PC-3 (cell line): Measurements from ENCODE around the gene BLTP2. TPM values are rescaled to one million over a fixed set of nuclear protein-coding genes. Genes with fewer than 3 reads are reported as not detected.
A peak's percentile ranks its signal among the peaks of the same experiment; 100 is the strongest.
"Not testable (repeated sequence)": the region's sequence is repeated elsewhere in the genome, so short reads cannot be mapped to it uniquely, and the experiment has no call there.

Source experiments
- ATAC-seq: fragments of 200-7000 bp; cut with Tn5 transposase; 2 replicates; pipeline ENCODE4 v1.9.1; 2020; ENCODE audit warnings: mild to moderate bottlenecking, moderate library complexity
- BruUV-seq: library from RNA; stranded (reverse); fragments of 400-500 nt; replicated peaks from 2 replicates; lab custom pipeline; 2021; lab: Mats Ljungman, UMichigan
- CTCF ChIA-PET: fragments of 300-600 bp; sonication (Branson Sonifier 250); formaldehyde crosslinking; loops from one replicate; lab custom pipeline; 2022; ENCODE audit warnings: antibody characterized with exemption; lab: Charles Lee
- POLR2A ChIA-PET: fragments of 300-600 bp; sonication (Branson Sonifier 250); formaldehyde crosslinking; loops from one replicate; lab custom pipeline; 2022; ENCODE audit warnings: antibody characterized with exemption; ENCODE audit not compliant: unreplicated experiment; lab: Charles Lee
- DNase-seq: peaks from one replicate; pipeline ENCODE4 v3.0.0-alpha.2; 2015
- H2AFZ ChIP-seq: fragments of 300-600 bp; sonication (generic); 2 replicates; pipeline ENCODE4 v1.6.0; 2016; ENCODE audit warnings: antibody characterized with exemption, low read length
- H3F3A ChIP-seq: fragments of 300-600 bp; sonication (generic); one replicate; pipeline ENCODE4 v1.6.0; 2017; ENCODE audit warnings: antibody characterized with exemption, low read length, control low read depth, mild to moderate bottlenecking; ENCODE audit not compliant: unreplicated experiment
- H3K27ac ChIP-seq: fragments of 300-600 bp; sonication (generic); 2 replicates; pipeline ENCODE4 v1.5.1; 2016; ENCODE audit warnings: mild to moderate bottlenecking, low read length
- H3K27me3 ChIP-seq: fragments of 300-600 bp; sonication (generic); 2 replicates; pipeline ENCODE4 v1.6.1; 2016; ENCODE audit warnings: low read length, mixed read lengths
- H3K36me3 ChIP-seq: fragments of 300-600 bp; sonication (generic); 2 replicates; pipeline ENCODE4 v1.6.1; 2016; ENCODE audit warnings: low read depth, mixed run types, low read length, mixed read lengths
- H3K4me1 ChIP-seq: fragments of 300-600 bp; sonication (generic); 2 replicates; pipeline ENCODE4 v1.5.1; 2016; ENCODE audit warnings: low read length; ENCODE audit not compliant: insufficient read depth
- H3K4me2 ChIP-seq: fragments of 300-600 bp; sonication (generic); 2 replicates; pipeline ENCODE4 v1.6.0; 2016; ENCODE audit warnings: low read length
- H3K4me3 ChIP-seq: fragments of 300-600 bp; sonication (generic); 2 replicates; pipeline ENCODE4 v1.5.1; 2016; ENCODE audit warnings: mild to moderate bottlenecking, low read length, mixed read lengths
- H3K79me2 ChIP-seq: fragments of 300-600 bp; sonication (generic); 2 replicates; pipeline ENCODE4 v1.6.1; 2017; ENCODE audit warnings: low read length, mixed read lengths
- H3K9ac ChIP-seq: fragments of 300-600 bp; sonication (generic); 2 replicates; pipeline ENCODE4 v1.6.0; 2016; ENCODE audit warnings: mild to moderate bottlenecking, low read length
- H3K9me2 ChIP-seq: fragments of 300-600 bp; sonication (generic); replicated peaks from 2 replicates; pipeline ENCODE4 v1.6.1; 2016; ENCODE audit warnings: mixed run types, low read length, mixed read lengths
- H3K9me3 ChIP-seq: fragments of 300-600 bp; sonication (generic); 2 replicates; pipeline ENCODE4 v1.6.1; 2016; ENCODE audit warnings: low read length, mixed read lengths
- H4K20me1 ChIP-seq: fragments of 300-600 bp; sonication (generic); 2 replicates; pipeline ENCODE4 v1.6.1; 2016; ENCODE audit warnings: low read length, mixed read lengths
- EZH2 ChIP-seq: fragments of 300-600 bp; sonication (generic); IDR thresholded peaks from one replicate; pipeline ENCODE4 v1.6.1; 2017; ENCODE audit warnings: antibody characterized with exemption, mild to moderate bottlenecking, low read length; ENCODE audit not compliant: unreplicated experiment
- EZH2phosphoT487 ChIP-seq: fragments of 300-600 bp; sonication (generic); IDR thresholded peaks from 2 replicates; pipeline ENCODE4 v1.6.1; 2018; ENCODE audit warnings: mild to moderate bottlenecking, antibody characterized with exemption, low read length, borderline replicate concordance
- intact Hi-C: fragments of 100-400 bp; cut with micrococcal nuclease; formaldehyde crosslinking; loops from 2 replicates; pipeline ENCODE4 v1.9.0; 2023
- total RNA-seq: library from RNA; depleted of rRNA; stranded (reverse); fragments of >200 nt; gene quantifications from 2 replicates; pipeline ENCODE4 v1.2.3, GENCODE V29; 2014
- TF ChIP-seq, protein P1 (sequence below): fragments of 300-600 bp; sonication (generic); conservative IDR thresholded peaks from 2 replicates; pipeline ENCODE4 v1.5.1; 2017; ENCODE audit warnings: antibody characterized with exemption, low read depth, mild to moderate bottlenecking, low read length

Gene BLTP2
- total RNA-seq, 1 experiment from 2014 or later, result 103 TPM

DNA sequence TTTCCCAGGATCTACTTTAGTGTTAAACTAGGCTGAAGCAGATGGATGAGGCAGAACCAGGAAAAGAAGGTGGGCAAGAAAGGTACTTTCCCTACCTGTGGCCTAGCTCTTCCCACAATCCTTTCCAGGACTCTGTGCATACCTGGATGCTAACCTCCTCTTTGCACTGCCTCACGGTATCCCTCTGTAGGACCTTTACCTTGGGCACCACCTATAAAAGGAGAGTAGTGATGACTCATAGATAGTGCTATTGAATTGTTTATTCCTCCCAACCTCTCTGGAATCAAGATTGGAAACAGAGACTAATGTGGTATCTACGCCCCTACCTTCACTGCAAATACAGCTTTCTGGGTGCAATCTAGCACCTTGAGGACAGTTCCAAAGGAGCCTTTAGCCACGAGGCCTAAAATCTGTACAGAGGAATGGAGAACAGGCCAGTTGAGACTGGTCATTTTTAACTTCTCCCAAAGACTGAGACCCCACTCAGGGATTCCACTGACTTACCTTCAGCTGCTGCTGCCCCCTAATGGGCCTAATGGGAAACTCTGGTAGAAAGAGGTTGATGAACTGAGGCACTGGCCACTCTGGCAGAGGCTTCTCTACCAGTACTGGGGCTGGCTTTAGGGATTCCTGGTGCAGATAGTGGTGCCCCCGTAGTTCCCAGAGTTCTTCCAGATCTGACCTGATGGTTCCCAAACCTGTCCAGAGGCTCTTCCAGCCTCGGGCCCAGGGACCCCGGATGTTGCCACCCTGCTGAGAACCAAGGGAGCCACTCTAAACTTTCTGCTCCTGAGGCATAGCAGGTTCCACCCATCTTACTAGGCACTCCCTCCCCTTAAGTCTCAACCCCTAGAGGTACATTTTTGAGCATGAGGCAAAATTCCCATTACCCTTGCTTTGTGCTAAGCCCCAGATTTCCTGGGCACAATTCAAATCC, 31.8 kb downstream of the BLTP2 start:
- Histone ChIP-seq H3K27me3 (no peaks in the 10 kb centered on the region), H3K27ac (no peak overlapping the region), H3K9ac (no peak overlapping the region), H4K20me1 (no peaks in the 10 kb centered on the region), H3K4me1 (no peaks in the 10 kb centered on the region), H3K9me2 (no peaks in the 10 kb centered on the region), H2AFZ (no peak overlapping the region), H3K79me2 (no peaks in the 10 kb centered on the region), H3K4me2 (no peak overlapping the region), H3K36me3 (peaks cover 14% of the 10 kb centered on the region), H3K4me3 (no peak overlapping the region), H3F3A (no peaks in the 10 kb centered on the region), H3K9me3 (no peaks in the 10 kb centered on the region)
- ATAC-seq (peak; percentile 51), DNase-seq (peak; percentile 24)
- no TSS peak for BruUV-seq
- ChIA-PET CTCF (no interaction called here), POLR2A (no interaction called here)
- intact Hi-C loops, result loop anchor here (1.0 kb wide), 1 partner anchor 65 kb away; no protein-coding TSS in a partner anchor
- TF ChIP-seq EZH2 (no peak), EZH2phosphoT487 (no peak)
- TF ChIP-seq, protein P1, sequence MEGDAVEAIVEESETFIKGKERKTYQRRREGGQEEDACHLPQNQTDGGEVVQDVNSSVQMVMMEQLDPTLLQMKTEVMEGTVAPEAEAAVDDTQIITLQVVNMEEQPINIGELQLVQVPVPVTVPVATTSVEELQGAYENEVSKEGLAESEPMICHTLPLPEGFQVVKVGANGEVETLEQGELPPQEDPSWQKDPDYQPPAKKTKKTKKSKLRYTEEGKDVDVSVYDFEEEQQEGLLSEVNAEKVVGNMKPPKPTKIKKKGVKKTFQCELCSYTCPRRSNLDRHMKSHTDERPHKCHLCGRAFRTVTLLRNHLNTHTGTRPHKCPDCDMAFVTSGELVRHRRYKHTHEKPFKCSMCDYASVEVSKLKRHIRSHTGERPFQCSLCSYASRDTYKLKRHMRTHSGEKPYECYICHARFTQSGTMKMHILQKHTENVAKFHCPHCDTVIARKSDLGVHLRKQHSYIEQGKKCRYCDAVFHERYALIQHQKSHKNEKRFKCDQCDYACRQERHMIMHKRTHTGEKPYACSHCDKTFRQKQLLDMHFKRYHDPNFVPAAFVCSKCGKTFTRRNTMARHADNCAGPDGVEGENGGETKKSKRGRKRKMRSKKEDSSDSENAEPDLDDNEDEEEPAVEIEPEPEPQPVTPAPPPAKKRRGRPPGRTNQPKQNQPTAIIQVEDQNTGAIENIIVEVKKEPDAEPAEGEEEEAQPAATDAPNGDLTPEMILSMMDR, result peak; percentile 64

DNA sequence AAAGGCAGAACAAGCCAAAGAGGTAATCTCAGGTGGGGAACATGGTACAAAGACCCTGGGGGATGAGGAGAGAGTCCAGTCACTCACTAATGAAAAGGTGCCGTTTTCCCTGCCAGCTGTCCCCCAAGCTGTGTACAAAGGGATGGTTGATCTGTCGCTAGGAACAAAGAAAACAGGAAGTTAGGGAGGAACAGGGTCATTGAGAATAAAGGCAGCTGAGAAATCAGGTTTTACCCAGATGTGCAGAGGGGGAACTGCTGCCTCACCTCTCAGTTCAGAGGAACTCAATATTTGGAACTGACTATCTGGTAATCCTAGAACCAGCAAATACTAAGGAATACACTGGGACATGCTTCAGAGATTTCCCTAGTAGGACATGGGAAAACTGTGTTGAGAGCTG, 32.4 kb downstream of the BLTP2 start:
- TF ChIP-seq EZH2phosphoT487 (no peak), EZH2 (no peak)
- TF ChIP-seq, protein P1, result no peak
- Histone ChIP-seq H3K4me1 (no peaks in the 10 kb centered on the region), H3F3A (no peaks in the 10 kb centered on the region), H2AFZ (no peak overlapping the region), H3K36me3 (peaks cover 14% of the 10 kb centered on the region), H3K9me3 (no peaks in the 10 kb centered on the region), H3K4me2 (no peak overlapping the region), H3K9ac (no peak overlapping the region), H3K79me2 (no peaks in the 10 kb centered on the region), H4K20me1 (no peaks in the 10 kb centered on the region), H3K27ac (no peak overlapping the region), H3K27me3 (no peaks in the 10 kb centered on the region), H3K9me2 (no peaks in the 10 kb centered on the region), H3K4me3 (no peak overlapping the region)
- intact Hi-C loops, result no loop called here
- ChIA-PET POLR2A (no interaction called here), CTCF (no interaction called here)
- BruUV-seq, result no TSS peak
- DNase-seq (no peak), ATAC-seq (no peak)

DNA sequence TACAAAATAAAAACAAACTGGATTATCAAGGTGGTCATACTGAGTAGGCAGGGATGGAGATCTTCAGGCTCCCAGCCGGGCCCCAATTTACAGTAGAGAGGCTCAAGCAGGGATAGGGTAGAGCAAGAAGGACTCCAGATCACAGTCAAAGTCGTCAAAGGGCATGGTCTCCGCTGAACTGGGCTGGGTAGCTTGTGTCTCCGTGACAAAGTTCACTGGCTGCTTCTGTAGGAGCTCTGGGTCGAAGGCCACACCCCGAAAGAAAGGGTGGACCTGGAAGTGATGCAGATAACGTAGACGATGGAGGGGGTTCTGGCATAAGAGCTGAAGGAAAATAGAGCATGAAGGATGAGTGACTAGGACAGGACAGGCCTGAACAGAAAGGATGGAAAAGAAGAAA, 34.6 kb downstream of the BLTP2 start:
- no peak overlapping the region for H3K4me2 ChIP-seq
- H3F3A ChIP-seq, result no peaks in the 10 kb centered on the region
- CTCF ChIA-PET, result no interaction called here
- H3K27me3 ChIP-seq, result no peaks in the 10 kb centered on the region
- H4K20me1 ChIP-seq, result no peaks in the 10 kb centered on the region
- no peak overlapping the region for H3K9ac ChIP-seq
- ATAC-seq (no peak), DNase-seq (no peak)
- H3K4me1 ChIP-seq, result no peaks in the 10 kb centered on the region
- H2AFZ ChIP-seq, result no peak overlapping the region
- H3K79me2 ChIP-seq, result no peaks in the 10 kb centered on the region
- TF ChIP-seq, protein P1, result no peak
- TF ChIP-seq EZH2 (no peak), EZH2phosphoT487 (no peak)
- H3K36me3 ChIP-seq, result peaks cover 2% of the 10 kb centered on the region
- no TSS peak for BruUV-seq
- no peaks in the 10 kb centered on the region for H3K9me3 ChIP-seq
- H3K9me2 ChIP-seq, result no peaks in the 10 kb centered on the region
- intact Hi-C loops, result no loop called here
- H3K4me3 ChIP-seq, result no peak overlapping the region
- H3K27ac ChIP-seq, result no peak overlapping the region
- POLR2A ChIA-PET, result no interaction called here

DNA sequence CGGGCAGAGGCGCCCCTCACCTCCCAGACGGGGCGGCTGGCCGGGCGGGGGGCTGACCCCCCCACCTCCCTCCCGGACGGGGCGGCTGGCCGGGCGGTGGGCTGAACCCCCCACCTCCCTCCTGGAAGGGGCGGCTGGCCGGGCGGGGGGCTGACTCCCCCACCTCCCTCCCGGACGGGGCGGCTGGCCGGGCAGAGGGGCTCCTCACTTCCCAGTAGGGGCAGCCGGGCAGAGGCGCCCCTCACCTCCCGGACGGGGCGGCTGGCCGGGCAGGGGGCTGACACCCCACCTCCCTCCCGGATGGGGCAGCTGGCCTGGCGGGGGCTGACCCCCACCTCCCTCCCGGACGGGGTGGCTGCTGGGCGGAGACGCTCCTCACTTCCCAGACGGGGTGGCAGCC, 40.9 kb downstream of the BLTP2 start:
- H3K27ac ChIP-seq, H3K9me2 ChIP-seq, BruUV-seq, H4K20me1 ChIP-seq, CTCF ChIA-PET, intact Hi-C loops, H3K27me3 ChIP-seq, H3K9ac ChIP-seq, DNase-seq, POLR2A ChIA-PET, H3K9me3 ChIP-seq, H3F3A ChIP-seq, H3K4me1 ChIP-seq, H2AFZ ChIP-seq, H3K36me3 ChIP-seq, ATAC-seq, H3K79me2 ChIP-seq, H3K4me2 ChIP-seq, H3K4me3 ChIP-seq: not testable (repeated sequence)
